A673 (cell line): ENCODE measurements around the gene RDX.

Experiments
- CTCF ChIP-seq: fragments of 300-800, 200-600 bp; sonication (generic); conservative IDR thresholded peaks from 2 replicates; pipeline ENCODE4 v1.5.1; 2017; ENCODE audit warnings: low read depth, mild to moderate bottlenecking, antibody characterized with exemption, low read length, moderate library complexity, mixed read lengths
- EZH2 ChIP-seq: fragments of 200-600 bp; sonication (generic); IDR thresholded peaks from 2 replicates; pipeline ENCODE4 v1.6.1; 2017; ENCODE audit warnings: borderline replicate concordance, low read depth, mild to moderate bottlenecking, mixed read lengths, antibody characterized with exemption, low read length; ENCODE audit not compliant: poor library complexity, severe bottlenecking

- TF ChIP-seq CTCF (no peak), EZH2 (no peak)
Measured at GRCh38 chr11:110272919-110273318, 23.5 kb downstream of the RDX start.
